Left renal pelvis (tissue), 4 donors: ENCODE results near the gene STON2. TPM values are rescaled to one million over a fixed set of nuclear protein-coding genes. Genes with fewer than 3 reads are reported as not detected.

Experiments used
- DNase-seq, 4 donors: peaks; one replicate each; pipeline ENCODE4 v3.0.0-alpha.2; 2013; ENCODE audit warnings: low read depth in 4 of 4, low spot score in 3 of 4
- polyA plus RNA-seq, 4 donors: library from polyadenylated mRNA; unstranded; fragments of 120-200 nt; gene quantifications; one replicate each; pipeline ENCODE4 v1.2.1, GENCODE V29; 2013; ENCODE audit not compliant: insufficient read length in 4 of 4

STON2 gene
- polyA plus RNA-seq, 4 donors, result 2.5 to 53.8 (median 45.7) TPM

DNA sequence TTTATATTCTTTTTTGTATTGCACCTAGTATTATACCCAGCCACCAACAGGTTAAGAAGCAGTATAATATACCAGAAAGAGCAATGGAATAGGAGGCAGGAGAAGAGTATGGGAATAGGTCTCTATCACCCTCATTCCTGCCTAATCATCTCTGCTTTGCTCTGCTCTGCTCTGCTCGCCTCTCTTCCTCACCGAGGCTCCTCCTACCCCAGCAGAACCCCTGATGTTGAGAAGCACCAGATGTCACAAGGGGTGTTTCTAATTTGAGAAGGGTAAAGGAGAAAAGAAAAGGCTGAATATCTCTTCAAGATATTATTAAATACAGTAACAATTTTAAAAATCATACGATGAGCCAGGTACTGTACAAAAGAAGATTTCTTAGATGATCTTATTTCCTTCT, 89.0 kb downstream of the STON2 start:
- no peak for DNase-seq

DNA sequence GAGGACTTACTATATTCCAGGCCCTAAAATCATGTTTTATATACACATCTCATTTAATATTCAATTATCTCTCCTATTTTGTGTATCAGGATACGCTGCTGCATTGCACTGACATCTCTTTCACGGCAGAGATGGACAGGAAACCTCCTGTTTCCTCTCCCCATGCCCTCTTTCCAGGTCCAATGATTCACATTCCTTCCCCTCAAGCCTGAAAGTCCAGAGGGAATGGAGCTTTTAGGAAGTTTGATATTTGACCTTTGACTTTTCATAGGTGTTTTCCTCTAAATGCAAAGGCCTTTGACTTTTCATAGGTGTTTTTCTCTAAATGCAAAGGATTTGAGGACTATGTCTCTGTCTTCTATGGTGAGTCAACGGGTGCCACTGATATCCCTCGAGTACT, 89.5 kb downstream of the STON2 start:
- DNase-seq, result no peak

DNA sequence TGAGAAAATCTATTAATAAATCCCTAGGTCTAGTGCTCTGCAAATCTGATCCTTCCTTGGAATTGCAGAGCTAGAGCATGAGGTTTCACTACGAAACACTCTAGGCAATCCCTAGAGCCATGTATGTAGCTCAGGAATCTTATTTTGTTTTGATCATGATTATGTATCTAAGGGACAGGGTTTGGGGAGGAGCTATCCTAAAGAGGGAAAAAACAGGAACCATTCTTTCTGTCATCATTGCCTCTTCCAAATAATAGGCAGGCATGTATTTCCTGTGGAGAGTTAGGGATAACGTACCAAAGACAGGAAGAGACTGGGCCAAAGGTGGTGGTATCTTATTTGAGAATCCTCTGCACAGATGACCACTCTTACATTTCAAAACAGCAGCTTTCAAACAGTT, 90.6 kb downstream of the STON2 start:
- no peak for DNase-seq

DNA sequence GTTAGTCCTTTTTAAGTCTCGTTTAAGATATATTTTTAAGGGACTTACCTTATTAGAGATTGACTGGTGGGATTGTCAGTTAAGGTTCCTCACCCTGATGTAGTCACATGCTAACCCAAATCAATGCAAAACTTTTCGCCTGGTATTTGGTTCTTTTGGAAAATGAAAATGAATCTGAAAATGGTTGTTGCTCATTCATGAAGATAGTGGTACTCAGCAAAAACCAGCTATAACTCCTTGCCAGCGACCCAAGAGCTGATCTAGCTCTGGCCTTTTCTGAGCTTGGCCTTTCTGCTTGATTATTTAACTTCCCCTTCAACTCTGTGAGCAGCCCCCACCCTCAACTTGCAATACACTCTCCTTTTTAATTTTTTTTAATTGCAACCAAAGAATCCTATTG, 94.4 kb downstream of the STON2 start:
- no peak for DNase-seq

DNA sequence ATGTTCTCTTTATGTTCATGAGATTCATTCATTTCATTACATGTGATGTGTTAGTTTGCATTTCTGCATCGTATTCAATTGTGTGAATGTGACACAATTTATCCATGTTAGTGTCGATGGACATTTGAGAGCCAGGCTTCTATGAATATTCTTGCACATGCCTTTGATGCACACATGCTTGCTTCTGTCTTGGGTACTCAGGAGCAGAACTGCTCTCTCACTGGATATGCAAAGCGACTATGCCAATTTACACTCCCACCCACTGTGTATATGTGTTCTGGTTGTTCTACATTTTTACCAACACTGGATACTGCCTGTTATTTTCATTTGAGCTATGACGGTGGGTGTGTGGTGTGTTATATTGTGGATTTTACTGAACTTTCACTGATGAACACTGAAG, 95.1 kb downstream of the STON2 start:
- DNase-seq, result no peak

DNA sequence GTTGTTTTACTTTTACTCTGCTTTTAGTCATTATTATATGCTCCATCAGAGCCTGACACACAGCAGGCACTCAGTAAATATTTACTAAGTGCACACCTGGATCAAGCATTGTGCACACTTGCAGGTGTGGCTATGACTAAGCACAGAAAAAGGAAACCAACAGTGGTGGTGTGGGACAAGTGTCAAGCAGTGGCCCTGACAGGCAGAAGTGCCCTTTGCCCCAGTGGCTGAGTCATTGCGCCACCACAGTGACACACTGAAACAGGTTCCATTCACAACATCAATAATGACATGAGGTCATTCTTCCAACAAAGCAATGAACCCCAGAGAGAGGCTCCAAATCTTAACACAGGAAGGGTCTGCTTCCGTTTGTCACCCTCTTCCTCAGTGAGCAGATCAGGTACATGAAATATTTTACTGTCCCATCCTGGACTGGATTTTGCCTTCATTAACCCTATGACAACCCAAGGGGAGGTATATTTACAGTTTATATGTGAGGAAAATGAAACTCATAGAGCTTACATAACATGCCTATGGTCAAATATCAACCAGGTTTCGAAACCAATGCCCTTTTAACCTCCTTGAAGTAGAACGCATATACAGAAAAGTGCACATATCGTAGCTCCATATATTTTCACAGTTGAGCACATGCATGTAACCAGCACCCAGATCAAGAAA, 96.7 kb downstream of the STON2 start:
- DNase-seq, result no peak

DNA sequence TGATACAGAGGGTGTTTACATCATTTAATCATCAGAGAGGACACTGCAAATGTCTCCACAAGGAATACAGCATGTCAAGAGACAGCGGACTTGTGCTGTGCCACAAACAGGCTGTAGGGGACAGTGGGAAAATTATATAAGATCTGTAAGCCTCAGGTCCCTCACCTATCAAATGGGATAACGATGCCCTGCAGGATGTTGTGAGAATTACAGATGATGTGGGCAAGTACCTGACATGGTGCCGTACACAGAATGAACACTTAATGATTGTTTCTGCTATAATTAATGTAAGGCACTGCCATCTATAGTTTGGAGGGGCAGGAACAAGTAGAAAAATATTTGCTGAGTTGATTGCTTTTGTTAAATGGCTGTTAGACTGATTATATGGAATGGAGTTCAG, 97.5 kb downstream of the STON2 start:
- DNase-seq, result no peak

DNA sequence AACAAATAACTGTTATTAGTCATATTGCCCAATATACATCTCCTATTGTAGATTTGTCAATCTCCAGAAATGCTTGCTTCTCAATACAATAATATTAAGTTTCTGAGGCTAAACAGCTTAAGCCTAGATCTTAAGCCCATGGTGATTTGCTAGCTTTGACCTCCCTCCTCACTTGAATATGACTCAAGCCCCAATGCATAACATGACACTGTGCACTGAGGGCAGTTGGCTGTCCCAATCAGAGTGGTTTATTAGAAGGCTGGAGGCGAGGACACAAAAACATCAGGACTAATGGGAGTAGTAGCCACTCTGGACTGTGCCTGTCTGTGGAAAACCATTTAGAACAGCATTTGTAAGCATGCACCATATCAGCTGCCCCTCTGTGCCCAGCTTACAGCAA, 98.3 kb downstream of the STON2 start:
- DNase-seq, result no peak

DNA sequence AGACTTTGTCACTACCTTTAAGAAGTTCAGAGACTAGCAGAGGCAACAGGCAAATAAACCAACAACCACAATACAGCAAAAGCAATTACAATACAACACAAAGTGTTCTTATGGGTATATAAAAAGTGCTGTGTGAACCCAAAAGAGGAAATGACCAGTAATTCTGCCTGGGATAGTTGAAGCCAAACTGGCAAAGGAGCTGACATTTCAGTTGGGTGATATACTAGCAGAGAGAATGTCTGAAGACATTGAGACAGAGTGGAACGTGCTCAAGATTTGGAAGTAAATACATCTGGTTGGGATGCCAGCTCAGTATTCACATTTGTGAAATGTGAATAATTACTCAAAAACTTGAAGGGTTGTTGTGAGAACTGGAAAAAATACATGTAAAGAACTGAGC, 98.8 kb downstream of the STON2 start:
- DNase-seq, result no peak

DNA sequence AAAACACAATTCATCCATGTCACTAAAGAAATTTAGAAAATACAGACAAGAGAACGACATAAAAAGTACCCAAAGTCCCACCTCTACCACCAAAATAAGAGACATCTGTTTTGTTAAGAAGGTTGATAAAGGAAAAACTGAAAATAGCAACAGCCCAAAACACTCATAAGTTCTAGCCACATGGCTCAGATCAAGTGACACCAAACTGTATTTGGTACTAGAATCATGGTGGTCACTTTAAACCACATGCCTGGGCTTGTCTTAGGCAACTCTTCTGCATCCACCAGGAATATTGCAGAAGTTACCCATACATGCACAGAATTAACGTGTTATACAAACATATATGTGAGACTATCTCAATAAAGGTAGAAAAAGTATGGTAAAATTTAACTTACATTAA, 101.2 kb downstream of the STON2 start:
- DNase-seq, result no peak

DNA sequence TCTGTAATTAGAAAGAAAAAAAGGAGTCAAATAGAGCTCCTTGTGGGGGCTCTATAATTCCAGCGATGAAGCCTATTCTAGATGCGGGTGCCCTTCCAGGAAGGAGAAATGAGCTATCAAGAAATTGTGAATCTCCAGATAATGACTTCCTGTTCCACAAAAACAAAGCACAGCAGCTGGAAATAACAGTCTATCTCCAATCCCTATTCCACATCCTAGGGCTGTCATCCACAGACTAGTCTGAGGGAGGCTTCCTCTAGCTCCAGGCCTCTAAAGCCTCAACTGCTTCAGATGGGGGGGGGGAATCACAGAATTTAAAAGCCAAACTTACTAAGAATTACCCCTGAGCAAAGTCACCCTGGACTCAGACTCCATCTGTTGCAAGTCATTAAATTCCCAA, 102.0 kb downstream of the STON2 start:
- no peak for DNase-seq

DNA sequence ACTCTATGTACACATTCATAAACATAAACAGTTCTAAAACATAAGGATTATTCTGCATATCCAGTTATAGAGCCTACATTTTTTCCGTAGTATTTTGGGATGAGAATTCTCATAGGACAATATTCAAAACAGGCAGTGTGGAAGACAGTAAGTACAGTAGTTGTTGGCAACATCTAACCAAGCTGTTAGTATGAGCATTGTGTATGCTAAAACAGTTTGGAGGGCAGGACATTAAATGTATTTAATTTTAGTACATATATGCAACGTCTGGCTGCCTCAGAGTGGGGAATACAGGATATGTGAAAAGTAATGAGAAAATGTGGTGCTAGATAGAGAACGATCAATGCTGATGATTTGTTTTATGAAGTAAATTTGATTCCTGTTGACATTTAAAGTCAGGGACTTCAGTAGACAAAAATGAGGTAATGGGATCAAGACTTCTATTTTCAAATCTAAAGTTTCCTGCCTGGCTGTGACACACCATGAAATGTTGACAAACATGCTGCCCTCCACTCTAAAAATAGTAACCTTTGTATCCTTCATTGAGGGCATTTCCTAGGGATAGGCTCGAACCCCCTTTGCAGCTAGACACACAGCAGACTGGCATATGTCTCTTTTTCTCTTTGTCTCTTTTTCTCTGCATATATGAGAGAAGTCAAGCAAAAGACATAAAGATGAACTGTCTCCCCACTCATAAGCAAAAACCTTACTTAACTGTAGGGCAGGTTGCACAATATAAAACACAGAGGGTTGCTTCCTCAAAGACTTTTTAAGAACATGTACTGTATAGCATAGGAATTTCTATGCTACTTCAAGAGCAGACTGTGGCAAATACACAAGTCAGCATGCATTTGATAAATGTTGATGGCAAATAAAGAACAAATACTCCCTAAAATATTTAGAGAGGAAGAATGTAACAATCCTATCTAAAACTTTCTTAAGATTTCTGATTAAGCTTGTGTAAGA, 103.9 kb downstream of the STON2 start:
- DNase-seq, result no peak

DNA sequence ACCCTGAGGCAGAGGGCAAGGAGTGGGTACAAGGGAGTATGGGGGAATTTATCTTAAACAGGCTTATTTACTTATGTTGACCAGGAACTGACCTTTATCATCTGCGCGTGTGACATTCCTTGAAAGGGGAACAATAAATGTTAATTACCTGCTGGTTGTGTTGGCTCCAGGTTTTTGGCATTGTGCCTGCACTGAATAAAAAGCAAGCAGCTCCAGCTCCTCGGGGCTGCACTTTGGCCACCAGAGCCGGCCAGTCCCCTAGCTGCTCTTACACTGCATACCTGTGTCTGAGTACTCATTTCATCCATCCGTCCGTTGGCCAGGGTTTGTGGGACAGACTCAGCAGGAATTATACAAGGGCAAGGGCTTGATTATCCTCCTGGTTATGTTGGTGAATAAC, 110.6 kb downstream of the STON2 start:
- DNase-seq, result no peak

DNA sequence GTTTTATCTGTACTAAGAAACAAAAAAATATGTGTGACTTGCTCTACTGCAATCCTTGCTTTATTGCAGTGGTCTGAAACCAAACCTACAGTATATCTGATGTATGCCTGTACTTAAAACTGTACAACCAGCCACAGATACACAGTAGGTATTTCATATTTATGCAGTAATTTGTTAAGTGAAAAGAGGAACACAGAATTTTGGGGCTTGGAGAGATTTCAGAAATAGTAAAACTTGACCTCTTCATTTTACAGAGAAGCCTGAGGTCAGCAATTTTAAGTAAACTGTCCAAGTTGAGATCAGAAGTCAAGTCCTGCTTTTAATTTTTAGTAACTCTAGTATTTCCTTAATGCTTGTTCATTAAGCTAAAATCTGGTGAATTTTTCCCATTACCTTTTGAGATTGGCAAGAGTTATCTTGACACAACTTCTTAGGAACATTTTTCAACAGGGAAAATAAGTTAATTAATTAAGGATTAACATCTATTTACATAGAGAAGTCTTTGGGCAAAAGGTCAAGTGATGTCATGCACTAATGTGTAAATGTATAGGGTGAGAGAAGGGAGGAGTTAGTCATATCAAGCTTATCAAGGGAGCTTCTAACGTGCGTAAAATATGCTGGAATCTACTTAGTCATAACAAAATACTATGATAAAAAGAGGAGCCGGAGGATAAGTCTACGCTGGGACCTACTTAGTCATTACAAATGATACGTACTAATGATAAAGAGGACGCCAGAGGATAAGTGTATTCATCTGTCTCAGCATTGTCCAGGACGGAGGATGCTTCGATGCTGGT, 113.4 kb downstream of the STON2 start:
- no peak for DNase-seq

DNA sequence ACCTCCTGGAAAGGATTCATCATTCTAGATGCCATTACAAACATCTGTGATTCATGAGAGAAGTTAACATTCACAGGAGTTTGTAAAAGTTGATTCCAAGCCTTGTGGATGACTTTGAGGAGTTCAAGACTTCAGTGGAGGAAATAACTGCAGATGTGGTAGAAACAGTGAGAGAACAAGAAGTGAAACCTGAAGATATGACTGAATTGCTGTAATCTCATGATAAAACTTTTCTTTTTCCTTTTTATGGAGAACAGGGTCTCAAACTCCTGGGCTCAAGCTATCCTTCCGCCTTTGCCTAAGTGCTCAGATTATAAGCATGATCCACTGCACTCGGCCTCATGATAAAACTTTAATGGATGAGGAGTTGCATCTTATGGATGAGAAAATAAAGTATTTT, 114.9 kb downstream of the STON2 start:
- no peak for DNase-seq

DNA sequence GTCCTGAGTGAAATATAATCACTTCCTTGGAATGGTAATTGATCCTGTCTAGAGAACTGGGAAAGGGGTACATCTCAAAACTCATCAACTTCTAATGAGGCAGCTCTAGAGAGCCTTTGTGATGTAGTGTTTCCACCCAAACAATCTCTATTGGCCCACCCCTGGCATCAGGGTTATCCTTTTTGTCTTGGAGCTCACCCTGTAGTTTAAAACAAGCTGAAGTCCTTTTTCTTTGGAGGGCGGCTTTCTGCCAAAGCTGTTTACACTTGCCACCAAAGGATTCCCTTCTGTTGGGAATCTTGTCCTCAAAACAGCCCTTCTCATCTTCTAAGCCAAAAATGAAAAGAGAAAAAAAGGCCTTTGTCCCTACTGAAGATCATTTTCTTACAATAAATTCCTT, 118.8 kb downstream of the STON2 start:
- no peak for DNase-seq

DNA sequence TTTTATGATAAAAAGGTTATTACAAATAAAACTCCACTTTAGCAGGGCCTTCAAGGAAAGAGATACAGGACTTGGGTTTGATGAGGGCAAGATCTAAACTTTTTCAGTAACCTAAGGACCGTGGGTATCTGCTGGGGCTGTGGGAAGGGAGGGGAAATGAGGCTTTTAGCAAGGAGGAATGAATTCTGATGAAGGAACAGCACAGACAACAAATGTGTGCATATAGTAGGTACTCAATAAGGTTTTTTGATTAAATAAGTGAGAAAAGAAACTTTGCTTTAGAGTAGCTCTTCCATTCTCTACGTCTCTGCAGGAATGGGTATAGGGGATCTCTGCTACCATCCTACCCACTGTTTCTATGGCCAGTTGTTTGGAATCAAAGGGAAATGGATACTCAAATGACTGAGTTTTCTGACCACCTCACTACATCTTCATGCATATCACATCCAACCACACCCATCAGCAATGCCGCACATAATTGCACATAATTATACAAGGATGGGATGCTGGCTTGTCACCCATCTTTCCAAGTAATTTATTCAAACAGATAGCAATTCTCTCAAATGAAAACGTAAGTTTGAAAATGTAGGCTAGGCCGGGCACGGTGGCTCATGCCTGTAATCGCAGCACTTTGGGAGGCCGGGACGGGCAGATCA, 119.9 kb downstream of the STON2 start:
- DNase-seq, result no peak

DNA sequence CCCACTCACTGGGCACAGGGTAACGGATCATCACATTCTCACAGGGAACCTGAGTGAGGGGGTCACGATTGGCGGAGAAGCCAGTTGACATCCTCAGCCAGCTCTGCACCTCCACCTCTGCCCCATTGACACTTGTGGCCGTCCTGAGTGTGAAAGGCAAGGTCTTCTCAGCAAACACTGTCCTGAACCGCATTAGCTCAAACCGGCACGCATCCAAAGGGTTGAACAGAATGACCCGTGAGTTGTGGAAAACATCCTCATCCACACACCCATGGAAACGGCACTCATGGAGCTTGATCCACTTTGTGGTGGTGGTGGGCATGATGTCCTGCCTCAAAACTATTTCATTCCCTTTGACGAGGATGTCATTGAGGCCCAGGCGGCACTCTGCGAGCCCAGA, 123.0 kb downstream of the STON2 start:
- DNase-seq, result no peak

DNA sequence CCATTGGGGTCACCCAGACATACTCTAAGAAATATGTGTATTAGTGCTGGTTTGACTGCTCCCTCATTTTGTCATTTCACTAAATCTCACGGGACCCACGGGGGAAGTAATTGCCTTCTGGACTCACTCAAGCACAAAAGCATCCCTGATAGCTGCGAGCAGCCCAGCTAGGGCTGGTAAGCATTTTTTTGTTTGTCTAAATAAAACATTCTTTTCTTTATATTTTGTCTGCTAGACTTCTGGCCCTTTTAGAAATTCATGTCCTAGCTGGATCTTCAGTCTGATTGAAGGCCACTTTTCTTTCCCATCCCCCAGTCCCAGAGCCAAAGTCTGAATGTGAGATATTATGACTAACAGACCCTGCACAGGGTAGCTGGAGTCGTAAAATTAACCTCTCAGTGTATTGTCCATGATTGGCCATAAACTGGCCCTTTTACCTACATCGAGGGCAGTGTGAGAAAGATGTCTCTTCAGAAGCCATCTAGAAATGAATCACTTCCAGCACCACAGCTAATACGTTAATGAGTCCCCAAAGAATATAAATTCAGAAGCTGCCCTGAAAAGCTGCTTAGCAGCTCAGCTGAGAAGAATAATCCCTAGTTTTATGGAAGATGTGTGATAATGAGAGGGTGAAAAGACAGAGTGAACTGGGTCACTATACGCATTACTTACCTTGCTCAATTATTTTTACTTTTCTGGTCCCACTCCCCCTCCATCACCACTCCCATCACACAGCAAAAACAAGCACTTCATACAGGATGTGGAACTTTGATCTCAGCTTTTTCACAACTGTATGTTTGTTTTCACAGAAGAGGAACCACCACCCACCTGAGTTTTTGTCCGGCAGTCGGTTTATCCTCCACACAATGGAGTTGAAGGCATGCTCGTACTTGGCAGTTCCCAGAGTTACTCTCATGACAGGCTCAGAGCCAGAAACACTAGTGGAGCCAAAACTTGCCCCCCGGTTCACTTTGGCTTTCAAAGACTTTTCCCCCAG, 123.8 kb downstream of the STON2 start:
- DNase-seq, result no peak
